Activated CD8-positive, alpha-beta T cell treated with anti-CD3 and anti-CD28 coated beads for 36 hours (primary cell): ENCODE measurements around the gene POPDC3. TPM values are rescaled to one million over a fixed set of nuclear protein-coding genes. Genes with fewer than 3 reads are reported as not detected.

Experiments
- ATAC-seq: fragments of 200-7000 bp; cut with Tn5 transposase; one replicate; pipeline ENCODE4 v1.10.0; 2021; ENCODE audit warnings: mild to moderate bottlenecking, moderate library complexity
- CTCF ChIA-PET: fragments of 350-600 bp; sonication (Branson Sonifier 250); formaldehyde crosslinking; loops from one replicate; lab custom pipeline; 2021; ENCODE audit warnings: antibody characterized with exemption; lab: Charles Lee
- POLR2A ChIA-PET: fragments of 350-600 bp; sonication (Branson Sonifier 250); formaldehyde crosslinking; loops from one replicate; lab custom pipeline; 2021; ENCODE audit warnings: antibody characterized with exemption; lab: Charles Lee
- DNase-seq: peaks from one replicate; pipeline ENCODE4 v3.0.0-alpha.2; 2020
- H3K27ac Mint-ChIP-seq: one replicate; pipeline ENCODE4 v1.8.0; 2021; ENCODE audit warnings: mild to moderate bottlenecking, mixed read lengths
- H3K27me3 Mint-ChIP-seq: one replicate; pipeline ENCODE4 v1.8.0; 2021; ENCODE audit warnings: mixed read lengths
- H3K36me3 Mint-ChIP-seq: one replicate; pipeline ENCODE4 v1.8.0; 2021; ENCODE audit warnings: low read depth, mixed read lengths
- H3K4me1 Mint-ChIP-seq: one replicate; pipeline ENCODE4 v1.8.0; 2021; ENCODE audit warnings: low read depth, mixed read lengths
- H3K4me3 Mint-ChIP-seq: one replicate; pipeline ENCODE4 v1.8.0; 2021; ENCODE audit warnings: mild to moderate bottlenecking, moderate library complexity, mixed read lengths
- H3K9me3 Mint-ChIP-seq: one replicate; pipeline ENCODE4 v1.8.0; 2021; ENCODE audit warnings: mixed read lengths
- CTCF ChIP-seq: fragments of 200-600 bp; IDR thresholded peaks from one replicate; pipeline ENCODE4 v1.8.0; 2022; ENCODE audit warnings: antibody characterized with exemption, mild to moderate bottlenecking
- intact Hi-C: fragments of 100-400 bp; cut with micrococcal nuclease; formaldehyde crosslinking; loops from one replicate; pipeline ENCODE4 v1.10.0; 2022
- total RNA-seq, 2 experiments: library from RNA; stranded (reverse); gene quantifications; one replicate each; pipeline ENCODE4 v1.2.3, GENCODE V29; 2021

The POPDC3 gene
- total RNA-seq, 2 experiments from 2014 or later = not detected

- intact Hi-C loops = no loop called here
- no peak overlapping the region for H3K4me3 Mint-ChIP-seq
- peaks cover 32% of the 10 kb centered on the region for H3K27me3 Mint-ChIP-seq
- no peak for TF ChIP-seq CTCF
- H3K4me1 Mint-ChIP-seq = no peaks in the 10 kb centered on the region
- DNase-seq (no peak), ATAC-seq (no peak)
- ChIA-PET POLR2A (no interaction called here), CTCF (no interaction called here)
- H3K27ac Mint-ChIP-seq = no peak overlapping the region
- no peaks in the 10 kb centered on the region for H3K9me3 Mint-ChIP-seq
- no peaks in the 10 kb centered on the region for H3K36me3 Mint-ChIP-seq
Observed at GRCh38 chr6:105170059-105170458, 9.8 kb downstream of the POPDC3 start.

- ChIA-PET POLR2A (no interaction called here), CTCF (interaction anchor here (1.0 kb wide), 1 partner anchor 21 kb away, joined by 3 read pairs; no protein-coding TSS in a partner anchor)
- no peak for TF ChIP-seq CTCF
- Mint-ChIP-seq H3K4me3 (no peak overlapping the region), H3K27me3 (peaks cover 33% of the 10 kb centered on the region), H3K9me3 (no peaks in the 10 kb centered on the region), H3K4me1 (no peaks in the 10 kb centered on the region), H3K36me3 (no peaks in the 10 kb centered on the region), H3K27ac (no peak overlapping the region)
- no peak for ATAC-seq
- intact Hi-C loops = no loop called here
- no peak for DNase-seq
Observed at GRCh38 chr6:105167914-105168313, 11.9 kb downstream of the POPDC3 start.

- intact Hi-C loops = no loop called here
- POLR2A ChIA-PET = no interaction called here
- no peak overlapping the region for H3K4me3 Mint-ChIP-seq
- H3K27ac Mint-ChIP-seq = no peak overlapping the region
- no peaks in the 10 kb centered on the region for H3K9me3 Mint-ChIP-seq
- peaks cover 28% of the 10 kb centered on the region for H3K27me3 Mint-ChIP-seq
- no peak for DNase-seq
- H3K36me3 Mint-ChIP-seq = no peaks in the 10 kb centered on the region
- CTCF ChIA-PET = no interaction called here
- no peak for TF ChIP-seq CTCF
- H3K4me1 Mint-ChIP-seq = no peaks in the 10 kb centered on the region
- ATAC-seq = no peak
Observed at GRCh38 chr6:105164418-105164817, 15.4 kb downstream of the POPDC3 start.

GRCh38 chr6:105163183-105163582 lies 16.6 kb downstream of the POPDC3 start:
- no peak for TF ChIP-seq CTCF
- DNase-seq (no peak), ATAC-seq (no peak)
- Mint-ChIP-seq H3K27ac (no peak overlapping the region), H3K27me3 (peaks cover 22% of the 10 kb centered on the region), H3K4me1 (no peaks in the 10 kb centered on the region), H3K4me3 (no peak overlapping the region), H3K9me3 (no peaks in the 10 kb centered on the region), H3K36me3 (no peaks in the 10 kb centered on the region)
- POLR2A ChIA-PET = no interaction called here
- CTCF ChIA-PET = no interaction called here
- intact Hi-C loops = no loop called here

GRCh38 chr6:105162377-105162776 lies 17.4 kb downstream of the POPDC3 start:
- H3K27ac Mint-ChIP-seq = no peak overlapping the region
- H3K27me3 Mint-ChIP-seq = peaks cover 17% of the 10 kb centered on the region
- H3K4me1 Mint-ChIP-seq = no peaks in the 10 kb centered on the region
- H3K36me3 Mint-ChIP-seq = no peaks in the 10 kb centered on the region
- TF ChIP-seq CTCF = no peak
- H3K9me3 Mint-ChIP-seq = no peaks in the 10 kb centered on the region
- ChIA-PET CTCF (no interaction called here), POLR2A (no interaction called here)
- intact Hi-C loops = no loop called here
- H3K4me3 Mint-ChIP-seq = no peak overlapping the region
- DNase-seq (no peak), ATAC-seq (no peak)
